AG04450 (cell line): ENCODE measurements around the gene KLHL41. TPM values are rescaled to one million over a fixed set of nuclear protein-coding genes. Genes with fewer than 3 reads are reported as not detected.
A peak's percentile ranks its signal among the peaks of the same experiment; 100 is the strongest.

Experiments
- CTCF ChIA-PET: fragments of 300-600, 350-600 bp; formaldehyde crosslinking; extraction: SDS; loops from one replicate; lab custom pipeline; 2022; ENCODE audit warnings: antibody characterized with exemption, inconsistent platforms; lab: Charles Lee
- POLR2A ChIA-PET: fragments of 350-600 bp; formaldehyde crosslinking; extraction: SDS; loops from one replicate; lab custom pipeline; 2021; ENCODE audit warnings: antibody characterized with exemption, inconsistent platforms; lab: Yijun Ruan, JAX
- DNase-seq: peaks from one replicate; pipeline ENCODE4 v3.0.0-alpha.2; 2011; ENCODE audit warnings: low read depth, low spot score
- H3K27ac ChIP-seq: one replicate; pipeline ENCODE4 v1.5.1; 2012; ENCODE audit warnings: low read depth, low read length, control low read depth
- H3K27me3 ChIP-seq: one replicate; pipeline ENCODE4 v1.6.0; 2012; ENCODE audit warnings: low read length; ENCODE audit not compliant: control insufficient read depth, insufficient read depth
- H3K4me3 ChIP-seq: 2 replicates; pipeline ENCODE4 v1.5.1; 2011; ENCODE audit warnings: mild to moderate bottlenecking, low read depth, low read length, control low read depth
- H3K9me3 ChIP-seq: 2 replicates; pipeline ENCODE4 v1.5.1; 2012; ENCODE audit warnings: low read length; ENCODE audit not compliant: control insufficient read depth, insufficient read depth
- polyA plus RNA-seq: library from polyadenylated mRNA; depleted of rRNA; stranded (reverse); fragments of >200 nt; gene quantifications from 2 replicates; pipeline ENCODE4 v1.2.3, GENCODE V29; 2011
- TF ChIP-seq, protein P1 (sequence below): IDR thresholded peaks from 2 replicates; pipeline ENCODE4 v1.5.1; 2011; ENCODE audit warnings: low read depth, low read length, control low read depth, inconsistent platforms

Gene KLHL41
- polyA plus RNA-seq, 1 experiment = 0.22 TPM

DNA sequence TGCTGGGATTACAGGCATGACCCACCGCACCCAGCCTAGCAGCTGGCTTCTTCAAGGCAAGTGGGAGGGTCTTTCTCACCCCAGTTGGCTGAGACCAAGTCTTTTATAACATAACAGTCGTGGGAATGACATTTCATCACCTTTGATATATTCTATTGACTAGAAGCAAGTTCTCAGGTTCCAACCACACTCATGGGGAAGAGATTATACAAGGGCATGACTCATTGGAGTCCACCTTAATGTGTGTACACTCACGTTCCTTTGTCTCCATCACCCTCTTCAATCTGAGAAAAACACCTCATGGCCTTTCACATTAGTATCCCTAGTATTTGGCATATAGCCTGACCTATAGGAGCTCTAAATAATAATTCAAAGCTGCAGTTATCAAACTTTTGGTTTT lies 33.0 kb upstream of the KLHL41 start:
- H3K4me3 ChIP-seq = no peak overlapping the region
- DNase-seq = no peak
- ChIA-PET POLR2A (no interaction called here), CTCF (interaction anchor here (0.7 kb wide), 2 partner anchors 24 to 405 kb away, joined by 3 to 6 read pairs; no protein-coding TSS in a partner anchor)
- no peaks in the 10 kb centered on the region for H3K27me3 ChIP-seq
- no peaks in the 10 kb centered on the region; the same call in 1 of the 2 replicates for H3K9me3 ChIP-seq
- no peak overlapping the region for H3K27ac ChIP-seq
- TF ChIP-seq, protein P1, sequence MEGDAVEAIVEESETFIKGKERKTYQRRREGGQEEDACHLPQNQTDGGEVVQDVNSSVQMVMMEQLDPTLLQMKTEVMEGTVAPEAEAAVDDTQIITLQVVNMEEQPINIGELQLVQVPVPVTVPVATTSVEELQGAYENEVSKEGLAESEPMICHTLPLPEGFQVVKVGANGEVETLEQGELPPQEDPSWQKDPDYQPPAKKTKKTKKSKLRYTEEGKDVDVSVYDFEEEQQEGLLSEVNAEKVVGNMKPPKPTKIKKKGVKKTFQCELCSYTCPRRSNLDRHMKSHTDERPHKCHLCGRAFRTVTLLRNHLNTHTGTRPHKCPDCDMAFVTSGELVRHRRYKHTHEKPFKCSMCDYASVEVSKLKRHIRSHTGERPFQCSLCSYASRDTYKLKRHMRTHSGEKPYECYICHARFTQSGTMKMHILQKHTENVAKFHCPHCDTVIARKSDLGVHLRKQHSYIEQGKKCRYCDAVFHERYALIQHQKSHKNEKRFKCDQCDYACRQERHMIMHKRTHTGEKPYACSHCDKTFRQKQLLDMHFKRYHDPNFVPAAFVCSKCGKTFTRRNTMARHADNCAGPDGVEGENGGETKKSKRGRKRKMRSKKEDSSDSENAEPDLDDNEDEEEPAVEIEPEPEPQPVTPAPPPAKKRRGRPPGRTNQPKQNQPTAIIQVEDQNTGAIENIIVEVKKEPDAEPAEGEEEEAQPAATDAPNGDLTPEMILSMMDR = no peak

DNA sequence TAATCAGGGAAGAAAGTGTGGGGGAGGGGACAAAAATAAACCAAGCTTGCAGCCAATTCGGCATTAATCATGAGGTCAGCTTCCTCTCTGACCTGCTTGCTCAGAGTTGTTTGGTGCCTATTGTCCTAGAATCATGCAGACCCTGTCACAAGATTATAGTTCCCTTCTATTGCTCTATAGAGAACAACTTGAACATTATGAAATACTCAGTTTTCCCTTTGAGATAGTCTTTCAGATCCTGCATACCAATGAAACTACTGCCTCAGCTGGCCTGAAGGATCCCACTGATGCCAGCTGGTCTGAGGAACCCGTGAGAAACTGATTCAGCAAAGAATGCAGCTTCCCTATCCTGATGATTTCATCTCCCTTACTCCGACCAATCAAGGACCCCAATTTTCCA lies 31.2 kb upstream of the KLHL41 start:
- no peak overlapping the region for H3K4me3 ChIP-seq
- H3K9me3 ChIP-seq = no peaks in the 10 kb centered on the region; the same call in 1 of the 2 replicates
- DNase-seq = no peak
- peak overlapping the region; percentile 77 for H3K27ac ChIP-seq
- no peaks in the 10 kb centered on the region for H3K27me3 ChIP-seq
- CTCF ChIA-PET = interaction anchor here (0.6 to 3.7 kb wide), 5 partner anchors 9 to 330 kb away, joined by 3 to 11 read pairs (median 3); no protein-coding TSS in a partner anchor
- POLR2A ChIA-PET = no interaction called here
- TF ChIP-seq, protein P1 = no peak

DNA sequence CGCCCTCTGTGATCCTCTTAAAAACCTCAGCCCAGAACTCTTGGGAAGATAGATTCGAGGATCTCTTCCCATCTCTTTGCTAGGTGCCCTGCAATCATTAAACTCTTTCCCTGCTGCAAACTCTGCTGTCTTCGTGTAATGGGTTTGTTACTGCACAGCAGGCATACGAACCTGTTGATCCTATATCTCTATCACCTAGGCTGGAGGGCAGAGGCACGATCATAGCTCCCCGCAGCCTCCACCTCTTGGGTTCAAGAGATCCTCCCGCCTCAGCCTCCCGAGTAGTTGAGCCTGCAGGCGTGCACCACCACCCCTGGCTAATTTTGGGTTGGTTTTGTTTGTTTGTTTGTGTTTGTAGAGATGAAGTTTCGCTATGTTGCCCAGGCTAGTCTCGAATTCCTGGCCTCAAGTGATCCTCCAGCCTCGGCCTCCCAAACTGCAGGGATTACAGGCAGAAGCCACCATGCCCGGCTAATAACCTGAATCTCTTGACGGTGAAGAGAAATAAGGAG lies 30.7 kb upstream of the KLHL41 start:
- ChIA-PET CTCF (interaction anchor here (0.6 to 3.7 kb wide), 11 partner anchors 9 to 399 kb away, joined by 3 to 11 read pairs (median 4); no protein-coding TSS in a partner anchor), POLR2A (no interaction called here)
- Histone ChIP-seq H3K9me3 (no peaks in the 10 kb centered on the region; the same call in 1 of the 2 replicates), H3K4me3 (peak overlapping the region; percentile 78), H3K27ac (peak overlapping the region; percentile 77), H3K27me3 (no peaks in the 10 kb centered on the region)
- TF ChIP-seq, protein P1 = no peak
- no peak for DNase-seq

DNA sequence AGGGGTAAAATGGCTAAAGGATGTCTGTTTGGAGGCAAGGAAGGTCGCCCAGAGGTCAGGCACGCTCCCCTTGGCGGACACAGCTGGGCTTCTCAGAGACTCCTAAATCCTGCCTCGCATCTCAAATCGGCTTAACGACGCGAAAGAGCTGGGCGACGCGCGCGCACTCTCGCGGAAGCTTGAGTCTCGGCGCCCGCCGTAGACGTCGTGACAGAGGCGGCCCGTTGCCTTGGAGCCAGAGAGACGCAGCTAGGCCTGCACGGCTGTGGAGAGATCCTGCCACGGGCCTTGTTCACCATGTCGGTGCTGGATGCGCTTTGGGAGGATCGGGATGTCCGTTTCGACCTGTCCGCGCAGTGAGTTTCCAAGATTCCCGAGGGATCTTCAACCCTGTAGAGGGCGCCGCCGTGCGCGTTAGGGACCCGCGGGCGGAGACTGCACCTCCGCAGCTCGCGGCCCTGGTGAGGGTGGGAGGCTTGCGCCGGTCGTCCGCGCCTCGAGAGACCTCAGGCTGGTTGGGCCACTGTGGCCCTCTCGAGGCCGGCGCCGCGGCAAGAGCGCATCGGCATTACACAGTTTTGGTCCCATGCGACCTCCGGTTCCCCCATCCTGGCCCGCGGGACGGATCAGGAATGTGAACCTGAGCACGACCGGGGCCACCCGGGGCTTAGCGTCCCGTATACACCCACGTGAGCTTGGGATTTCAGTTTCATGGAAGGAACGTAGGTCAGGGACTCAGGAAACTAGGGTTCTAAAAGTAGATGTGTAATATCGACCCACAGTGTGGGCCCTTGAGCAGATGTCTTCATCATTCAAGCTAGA lies 30.0 kb upstream of the KLHL41 start, which contains the start of gene BBS5:
TSS of gene BBS5 (plus strand) at position 238 of the 822 bp plus-strand sequence. CDS start at position 298, 60 bp downstream.
- Histone ChIP-seq H3K4me3 (peak within 1 kb of the TSS; percentile 78), H3K9me3 (no peaks in the 10 kb centered on the region; the same call in 1 of the 2 replicates), H3K27ac (peak within 1 kb of the TSS; percentile 77), H3K27me3 (no peaks in the 10 kb centered on the region)
- TF ChIP-seq, protein P1 = peak; percentile 62
- CTCF ChIA-PET = interaction anchor here (0.6 to 3.7 kb wide), 13 partner anchors 9 to 1394 kb away, joined by 3 to 11 read pairs (median 4); partner anchors contain the start of gene SSB
- POLR2A ChIA-PET = interaction anchor here (0.7 to 1.7 kb wide), 2 partner anchors 105 to 303 kb away, joined by 6 read pairs; partner anchors contain the start of gene PPIG
- DNase-seq = peak; percentile 58
